HK-2 (cell line): ENCODE measurements around the gene KCNMA1.
"Not testable (repeated sequence)": the region's sequence is repeated elsewhere in the genome, so short reads cannot be mapped to it uniquely, and the experiment has no call there.

ENCODE experiments used
- DNase-seq: peaks from one replicate; pipeline ENCODE4 v3.0.0-alpha.2; 2018; ENCODE audit not compliant: unreplicated experiment

Gene KCNMA1

DNA sequence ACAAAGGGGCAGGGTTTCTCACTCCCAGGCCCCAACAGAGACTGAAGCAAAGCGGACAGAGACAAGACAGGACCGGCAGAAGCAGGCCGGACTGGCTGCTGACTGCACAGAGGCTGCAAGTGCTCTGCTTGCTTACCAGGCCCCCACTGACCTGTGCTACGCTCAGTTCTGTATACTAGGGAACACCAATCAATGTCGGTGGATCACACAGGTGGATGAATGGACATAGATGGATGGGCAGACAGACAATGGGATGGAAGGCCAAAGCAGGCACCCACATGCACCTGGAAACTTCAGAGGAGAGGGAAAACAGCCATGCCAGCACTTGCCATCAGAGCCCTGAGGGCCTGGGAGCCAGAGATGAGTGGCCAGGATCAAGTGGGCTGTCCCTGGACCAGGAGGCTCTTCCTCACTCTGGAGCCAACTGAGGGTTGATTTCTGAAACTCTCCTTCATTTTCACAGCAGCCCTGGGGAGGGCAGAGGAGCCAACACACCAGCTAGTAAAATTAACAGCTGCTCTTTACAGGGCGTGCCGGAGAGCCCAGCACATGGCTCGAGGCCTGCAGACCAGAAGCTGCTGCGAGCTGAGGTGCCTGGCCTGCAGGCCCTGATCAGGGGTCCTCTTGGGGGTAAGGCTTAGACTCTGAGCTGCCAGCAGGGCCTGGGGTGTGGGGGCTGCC lies 243.6 kb downstream of the KCNMA1 start:
- no peak for DNase-seq

GRCh38 chr10:77393411-77393810 lies 244.2 kb downstream of the KCNMA1 start:
- no peak for DNase-seq

DNA sequence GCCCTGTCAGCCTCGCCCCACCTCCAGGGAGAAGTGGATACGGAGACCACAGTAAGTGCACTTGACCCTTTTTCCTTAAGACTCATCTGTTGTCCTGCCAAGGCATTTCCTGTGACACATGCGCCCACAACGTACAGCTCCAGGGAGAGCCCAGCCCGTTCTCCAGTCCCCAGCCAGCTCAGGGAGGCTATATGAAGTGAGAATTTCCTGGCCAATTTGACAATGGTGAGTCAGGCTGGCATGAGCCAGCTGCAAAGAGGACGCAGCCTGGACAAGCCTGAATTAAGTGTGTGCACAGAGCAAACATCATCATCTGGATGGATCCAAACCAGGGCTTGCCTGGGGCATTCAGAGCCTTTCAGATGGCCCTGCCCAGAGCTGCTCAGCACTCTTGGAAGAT lies 244.8 kb downstream of the KCNMA1 start:
- peak; percentile 95 for DNase-seq

DNA sequence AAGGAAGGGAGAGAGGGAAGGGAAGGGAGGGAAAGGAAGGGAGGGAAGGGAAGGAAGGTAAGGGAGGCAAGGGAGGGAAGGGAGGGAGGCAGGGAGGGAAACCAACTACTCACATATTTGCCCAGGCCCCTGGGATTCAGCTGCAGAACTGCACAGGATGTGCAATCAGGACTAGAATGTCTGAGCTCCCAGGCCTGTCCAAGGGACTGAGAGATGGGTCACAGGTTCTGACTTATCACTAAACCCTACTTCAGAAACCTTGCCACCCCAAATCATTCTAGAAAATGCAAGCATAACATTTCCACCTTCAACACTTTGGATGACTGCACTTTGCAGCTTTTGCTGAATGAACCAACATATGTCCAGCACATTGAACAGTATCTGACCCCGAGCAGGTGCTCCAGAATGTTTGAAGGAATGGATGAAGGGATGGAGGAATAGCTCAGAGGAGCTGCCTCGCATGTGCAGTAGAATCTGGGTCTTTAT lies 245.3 kb downstream of the KCNMA1 start:
- DNase-seq: no peak

DNA sequence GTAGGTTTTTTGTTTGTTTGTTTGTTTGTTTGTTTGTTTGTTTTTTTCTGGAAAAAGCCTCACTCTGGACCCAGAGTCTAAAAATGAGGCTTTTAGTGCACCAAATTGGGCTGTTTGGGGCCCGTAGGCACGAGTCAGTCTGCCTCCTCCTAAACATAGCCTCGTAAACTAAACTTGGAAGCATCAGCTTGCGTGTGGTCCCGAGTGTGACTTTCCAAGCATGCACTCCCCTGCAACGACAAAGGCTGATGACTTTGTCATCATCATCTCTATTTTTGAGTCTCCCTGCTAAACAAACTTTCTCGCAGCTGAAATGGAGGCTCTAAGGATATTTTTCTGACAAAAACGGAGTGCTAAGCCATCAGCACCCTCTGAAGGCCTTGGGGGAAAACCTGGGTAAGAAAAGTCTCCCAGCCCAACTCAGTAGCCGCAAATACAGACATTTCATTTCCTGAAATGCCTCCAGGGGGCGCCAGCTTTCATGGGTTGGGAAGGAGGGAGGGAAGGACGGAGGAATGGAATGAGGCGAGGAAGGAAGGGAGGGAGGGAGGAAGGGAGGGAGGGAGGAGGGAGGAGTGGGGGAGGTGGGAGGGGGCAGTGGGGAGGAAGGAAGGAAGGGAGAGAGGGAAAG lies 245.9 kb downstream of the KCNMA1 start:
- peak; percentile 96 for DNase-seq

DNA sequence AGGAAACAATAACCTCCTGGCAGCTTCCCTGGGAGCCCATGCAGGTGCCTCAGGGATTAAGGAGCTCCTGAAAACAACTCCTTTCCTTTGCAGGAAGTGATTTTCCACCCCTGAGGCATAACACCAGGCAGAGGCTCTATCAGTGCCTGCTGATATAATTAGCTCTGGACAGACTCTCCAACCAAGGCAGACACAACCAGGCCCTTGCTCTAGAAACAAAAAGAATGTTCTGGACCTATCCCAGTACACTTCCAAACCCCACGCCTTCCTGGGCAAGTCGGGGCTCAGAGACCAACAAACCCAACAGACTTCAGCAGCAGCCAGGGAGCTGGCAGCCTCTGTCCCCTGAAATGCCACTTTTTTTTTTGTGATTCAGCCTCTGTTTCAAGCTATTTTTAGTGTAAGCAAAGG lies 247.1 kb downstream of the KCNMA1 start:
- no peak for DNase-seq

DNA sequence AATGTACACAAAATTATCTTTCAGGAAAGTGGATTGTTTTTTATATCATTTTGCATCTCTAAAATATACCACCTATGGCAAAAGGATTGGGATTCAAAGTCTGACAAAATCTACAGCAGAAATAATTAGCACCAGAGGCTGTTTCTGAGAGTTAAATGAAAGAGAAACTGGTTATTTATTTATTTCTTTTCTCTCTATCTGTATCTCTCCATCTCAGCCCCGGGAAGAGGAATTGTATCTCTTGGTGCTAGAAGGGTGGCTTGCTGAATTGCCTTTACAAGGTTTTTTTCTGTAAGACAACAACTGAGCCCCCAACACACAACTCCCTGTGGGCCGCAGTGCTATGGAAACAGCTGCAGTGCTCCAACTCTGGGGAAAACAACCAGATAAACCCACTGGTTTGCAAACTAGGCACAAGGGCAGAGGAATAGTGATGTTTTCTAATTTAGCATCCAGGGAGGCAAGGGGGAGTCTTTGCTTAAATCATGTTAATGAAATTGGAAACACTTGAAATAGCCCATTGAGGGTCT lies 249.0 kb downstream of the KCNMA1 start:
- no peak for DNase-seq

DNA sequence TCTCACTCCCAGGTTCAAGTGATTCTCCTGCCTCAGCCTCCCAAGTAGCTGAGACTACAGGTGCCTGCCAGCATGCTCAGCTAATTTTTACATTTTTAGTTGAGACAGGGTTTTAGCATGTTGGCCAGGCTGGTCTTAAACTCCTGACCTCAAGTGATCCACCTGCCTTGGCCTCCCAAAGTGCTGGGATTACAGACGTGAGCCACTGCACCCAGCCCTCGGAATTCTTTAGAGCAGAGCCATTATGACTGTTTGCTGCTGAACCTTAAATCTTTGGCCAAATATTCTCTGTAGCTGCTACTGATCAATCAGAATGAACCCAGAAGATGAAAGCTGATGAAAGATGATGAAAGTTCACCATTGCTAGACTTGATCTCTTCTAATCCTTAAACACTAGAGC lies 249.9 kb downstream of the KCNMA1 start:
- not testable (repeated sequence) for DNase-seq

- no peak for DNase-seq
Measured at GRCh38 chr10:77387247-77387646, 250.4 kb downstream of the KCNMA1 start.

DNA sequence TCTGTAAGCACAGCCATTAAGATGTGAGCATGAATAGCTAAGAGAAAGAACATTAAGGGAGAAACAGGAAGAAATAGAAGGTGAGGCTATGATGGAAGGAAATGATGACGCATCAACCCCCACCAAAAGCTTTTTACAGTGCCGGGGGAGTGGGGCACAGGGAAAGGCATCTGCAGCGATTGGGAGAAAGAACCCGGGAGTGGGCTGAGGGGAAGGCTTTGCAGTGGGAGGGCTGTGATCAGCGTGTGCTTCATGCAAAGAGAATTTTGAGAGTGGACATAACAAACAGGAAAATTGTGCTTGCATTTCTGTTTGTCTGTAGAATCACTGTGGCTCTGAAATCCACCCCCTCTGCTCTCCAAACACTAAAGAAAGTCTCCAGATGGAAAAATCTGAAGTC lies 250.8 kb downstream of the KCNMA1 start:
- DNase-seq: no peak

- no peak for DNase-seq
Measured at GRCh38 chr10:77386365-77386764, 251.2 kb downstream of the KCNMA1 start.

DNA sequence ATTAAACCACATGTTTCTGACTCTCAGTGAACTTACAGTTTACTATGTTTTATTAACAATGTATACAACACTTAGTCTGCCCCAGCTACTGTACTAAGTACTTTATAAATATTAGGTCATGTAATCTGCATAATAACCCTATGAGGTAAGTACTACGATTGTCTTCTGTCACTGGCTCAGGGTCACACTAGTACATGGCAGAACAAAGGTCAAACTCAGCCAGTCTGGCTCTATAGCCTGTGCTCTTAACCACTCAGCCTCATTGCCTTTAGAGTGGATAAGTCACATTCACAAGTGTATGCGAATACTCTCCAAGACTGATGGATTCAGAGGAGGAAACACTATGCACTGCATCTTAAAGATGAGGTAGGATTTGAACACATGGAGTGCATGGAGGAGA lies 252.3 kb downstream of the KCNMA1 start:
- no peak for DNase-seq

DNA sequence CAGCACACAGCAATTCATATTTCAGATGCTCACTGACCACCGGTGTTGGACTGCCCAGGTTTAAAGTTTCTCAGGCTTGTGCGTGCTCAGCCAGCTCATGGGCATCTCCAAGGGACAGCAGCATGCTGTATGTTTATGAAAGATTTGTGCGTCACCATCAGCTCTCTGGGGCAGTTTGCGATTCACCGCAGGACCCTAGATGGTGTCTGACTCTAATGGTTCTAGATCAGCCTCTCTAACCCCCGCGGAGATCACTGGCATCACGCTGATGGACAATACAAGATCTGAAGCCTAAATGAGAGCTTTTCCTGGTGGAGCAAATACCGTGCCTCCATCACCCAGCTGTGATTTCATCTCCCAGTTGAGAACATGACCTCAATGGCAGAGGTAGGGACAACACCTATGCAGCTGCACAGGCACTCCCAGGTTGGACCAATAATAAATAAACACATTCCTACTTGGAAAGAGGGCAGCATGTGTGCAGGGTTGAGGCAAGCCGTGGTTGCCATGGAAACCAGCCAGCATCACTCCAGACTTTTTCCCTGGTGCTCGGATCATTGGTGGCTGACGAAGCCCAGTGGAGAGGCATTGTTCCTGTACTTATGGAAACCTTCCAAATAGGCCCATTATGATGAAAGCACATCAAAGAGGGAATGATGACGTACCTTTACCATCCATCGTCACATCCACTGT lies 253.6 kb downstream of the KCNMA1 start:
- DNase-seq: no peak

DNA sequence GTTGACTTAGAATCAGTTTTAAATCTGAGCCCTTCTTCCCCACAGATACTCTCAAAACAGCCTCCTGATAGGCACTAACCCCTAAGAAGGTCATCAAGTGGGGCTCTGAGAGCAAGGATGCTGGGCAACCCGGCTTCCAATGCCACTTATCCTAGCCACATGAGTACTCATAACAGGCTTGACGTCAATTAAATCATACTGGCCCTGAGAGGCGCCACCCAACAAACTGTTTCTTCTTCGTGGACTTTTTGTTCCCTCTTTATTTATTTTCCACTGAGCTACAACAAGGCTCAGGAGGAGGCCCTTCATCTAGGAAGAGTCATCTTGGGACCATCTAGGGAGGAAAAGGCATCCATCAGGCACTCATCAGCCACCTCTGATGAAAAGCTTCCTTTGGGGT lies 255.9 kb downstream of the KCNMA1 start:
- DNase-seq: no peak

GRCh38 chr10:77380723-77381122 lies 256.9 kb downstream of the KCNMA1 start:
- DNase-seq: no peak

DNA sequence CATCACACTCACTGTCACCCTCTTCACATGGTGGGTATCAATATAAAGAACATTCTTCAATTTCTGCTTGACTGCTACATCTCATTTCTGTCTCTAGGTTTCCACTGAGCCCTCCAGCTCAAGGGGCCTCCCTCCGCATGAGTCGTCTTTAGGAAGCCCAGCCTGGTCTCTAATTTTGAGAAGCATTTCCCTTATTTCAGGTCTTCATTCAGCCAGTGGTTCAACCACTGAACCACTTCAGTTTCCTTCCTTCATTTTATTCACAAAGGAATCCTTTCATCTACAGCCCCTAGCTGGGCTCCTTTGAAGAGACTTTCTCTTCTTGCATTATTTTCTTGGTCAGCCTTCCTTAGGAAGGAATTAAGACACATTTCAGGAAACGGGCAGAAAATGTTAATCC lies 257.4 kb downstream of the KCNMA1 start:
- DNase-seq: no peak

- DNase-seq: no peak
Measured at GRCh38 chr10:77378366-77379349, 258.9 kb downstream of the KCNMA1 start.

DNA sequence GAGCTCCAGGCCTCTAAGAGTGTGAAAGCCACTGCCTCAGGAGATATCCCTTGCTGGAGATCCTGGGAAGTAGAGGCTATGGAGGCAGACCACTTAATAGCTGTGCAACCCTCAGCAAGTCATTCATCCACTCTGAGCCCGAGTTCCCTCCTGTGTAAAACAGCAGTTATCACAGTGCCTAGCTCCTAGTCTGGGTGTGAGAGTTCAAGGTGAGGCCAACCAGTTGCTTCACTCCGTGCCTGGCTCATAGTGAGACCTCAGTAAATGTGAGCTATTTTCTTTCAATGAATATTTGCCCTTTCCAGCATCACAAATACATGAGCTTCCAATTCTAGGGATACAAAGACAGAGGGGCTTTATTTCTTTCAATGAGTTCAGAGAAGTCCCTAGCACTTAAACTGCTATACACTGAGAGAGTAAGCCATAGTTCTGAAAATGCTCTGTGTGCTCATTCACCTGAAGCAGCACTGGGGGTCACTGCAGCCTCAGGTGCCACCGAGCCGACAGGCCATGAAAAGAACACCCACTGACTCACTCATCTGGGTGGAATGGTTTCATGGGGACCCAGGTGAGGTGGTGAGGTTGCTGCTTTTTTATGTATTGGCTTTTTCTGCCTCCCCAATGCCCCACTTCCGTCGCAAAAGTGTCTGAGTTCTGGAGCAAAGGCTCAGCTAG lies 259.8 kb downstream of the KCNMA1 start:
- DNase-seq: no peak

DNA sequence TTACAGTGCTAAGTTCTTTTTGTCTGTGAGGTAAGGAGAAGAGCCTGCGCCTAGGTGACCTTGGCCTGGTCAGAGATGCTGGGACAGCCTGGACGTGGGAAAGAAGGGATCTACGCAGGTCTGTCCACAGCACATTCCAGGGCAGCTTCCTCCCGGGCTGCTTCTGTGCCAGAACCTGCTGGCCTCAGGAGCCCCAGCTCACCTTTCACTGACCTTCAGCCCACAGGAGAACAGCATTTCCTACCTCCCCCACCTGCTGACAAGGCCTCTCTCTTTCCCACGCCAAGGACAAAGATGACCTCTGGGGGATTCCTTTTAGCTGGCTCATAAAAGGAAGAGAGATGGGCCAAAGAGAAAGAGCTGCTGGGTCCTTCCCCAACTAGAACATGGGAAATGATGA lies 260.6 kb downstream of the KCNMA1 start:
- peak; percentile 36 for DNase-seq

- no peak for DNase-seq
Measured at GRCh38 chr10:77374189-77374656, 263.4 kb downstream of the KCNMA1 start.
